GM12878 (cell line): Measurements from ENCODE around the gene SP2. TPM values are rescaled to one million over a fixed set of nuclear protein-coding genes. Genes with fewer than 3 reads are reported as not detected.

Experiments used
- CREM ChIP-seq: IDR thresholded peaks from 2 replicates; pipeline ENCODE4 v1.6.1; 2014; ENCODE audit warnings: antibody characterized with exemption, low read depth
- FOS ChIP-seq: IDR thresholded peaks from 3 replicates; pipeline ENCODE4 v1.6.1; 2011; ENCODE audit warnings: borderline replicate concordance; ENCODE audit not compliant: insufficient read length; ENCODE audit errors: extremely low read depth
- HDGF ChIP-seq: fragments of 450-650 bp; IDR thresholded peaks from 2 replicates; pipeline ENCODE4 v1.6.1; 2016; ENCODE audit warnings: antibody characterized with exemption
- IKZF2 ChIP-seq, 2 experiments: fragments of 450-650 bp; IDR thresholded peaks; 2 replicates each; pipeline ENCODE4 v1.6.1; 2017; ENCODE audit warnings: mild to moderate bottlenecking in 2 of 2, moderate library complexity in 2 of 2
- KLF5 ChIP-seq: fragments of 450-650 bp; IDR thresholded peaks from 2 replicates; pipeline ENCODE4 v1.6.1; 2014; ENCODE audit warnings: mild to moderate bottlenecking; ENCODE audit not compliant: partially characterized antibody
- NR2C2 ChIP-seq: IDR thresholded peaks from 2 replicates; pipeline ENCODE4 v1.6.1; 2011; ENCODE audit warnings: borderline replicate concordance, low read depth; ENCODE audit not compliant: control insufficient read depth, insufficient read length
- NR2F1 ChIP-seq: fragments of 450-650 bp; conservative IDR thresholded peaks from 2 replicates; pipeline ENCODE4 v1.6.1; 2017; ENCODE audit warnings: mild to moderate bottlenecking
- PML ChIP-seq: IDR thresholded peaks from 2 replicates; pipeline ENCODE4 v1.6.1; 2012; ENCODE audit warnings: low read length, inconsistent platforms
- SMARCA5 ChIP-seq: fragments of 450-650 bp; IDR thresholded peaks from 2 replicates; pipeline ENCODE4 v1.6.1; 2017; ENCODE audit warnings: mild to moderate bottlenecking
- TCF3 ChIP-seq: IDR thresholded peaks from 2 replicates; pipeline ENCODE4 v1.6.1; 2012; ENCODE audit warnings: low read depth, mild to moderate bottlenecking, low read length, borderline replicate concordance; ENCODE audit not compliant: insufficient read depth
- TCF7 ChIP-seq: IDR thresholded peaks from 2 replicates; pipeline ENCODE4 v1.6.1; 2014; ENCODE audit warnings: antibody characterized with exemption, borderline replicate concordance
- ZBED1 ChIP-seq: IDR thresholded peaks from 2 replicates; pipeline ENCODE4 v1.6.1; 2016; ENCODE audit warnings: borderline replicate concordance
- ZZZ3 ChIP-seq: IDR thresholded peaks from 2 replicates; pipeline ENCODE4 v1.6.1; 2011; ENCODE audit warnings: low read depth; ENCODE audit not compliant: control insufficient read depth, insufficient read length
- polyA plus RNA-seq, 11 experiments: library from polyadenylated mRNA; depleted of rRNA in 4 of 11; unstranded in 6 of 11; stranded (reverse) in 5 of 11; fragments of >200 nt; fragmentation: Nextera tagmentation in 4 of 11; fragmentation: Illumina TruSeq in 1 of 11; extraction: Ambion mirVana in 4 of 11; extraction: Trizol in 1 of 11; gene quantifications; 1 replicate in 1 of 11; 2 replicates in 10 of 11; pipeline versions ENCODE4 v1.2.1 to v1.2.3, GENCODE V29; 2011 to 2016; ENCODE audit warnings: inconsistent platforms in 2 of 11, missing spikeins in 2 of 11, low read depth in 1 of 11
- total RNA-seq, 4 experiments: library from RNA; depleted of rRNA in 3 of 4; stranded (reverse); fragments of >200 nt in 3 of 4; fragmentation: Illumina TruSeq in 1 of 4; extraction: Trizol in 1 of 4; gene quantifications; 2 replicates each; pipeline versions ENCODE4 v1.2.1 to v1.2.3, GENCODE V29; 2013 to 2021
- TF ChIP-seq, protein P1 (sequence below): fragments of 150-350 bp; IDR thresholded peaks from 2 replicates; pipeline ENCODE4 v1.6.1; 2016; ENCODE audit warnings: low read depth, low read length
- TF ChIP-seq, protein P2 (sequence below): fragments of 450-650 bp; IDR thresholded peaks from 2 replicates; pipeline ENCODE4 v1.6.1; 2017; ENCODE audit warnings: mild to moderate bottlenecking
- TF ChIP-seq, protein P3 (sequence below): fragments of 450-650 bp; IDR thresholded peaks from 2 replicates; pipeline ENCODE4 v1.6.1; 2017; ENCODE audit warnings: borderline replicate concordance
- TF ChIP-seq, protein P4 (sequence below): fragments of 450-650 bp; formaldehyde crosslinking; IDR thresholded peaks from 2 replicates; pipeline ENCODE4 v1.4.0; 2020; ENCODE audit warnings: mild to moderate bottlenecking, moderate library complexity
- TF ChIP-seq, protein P5 (sequence below): fragments of 450-650 bp; IDR thresholded peaks from 2 replicates; pipeline ENCODE4 v1.6.1; 2016; ENCODE audit warnings: mild to moderate bottlenecking

SP2 gene
- total and polyA plus RNA-seq, 10 of the 15 experiments (the other 5 are each of a cell fraction or from before 2014, with no cell fraction given): 1.2 to 19.1 (median 4.8) TPM

DNA sequence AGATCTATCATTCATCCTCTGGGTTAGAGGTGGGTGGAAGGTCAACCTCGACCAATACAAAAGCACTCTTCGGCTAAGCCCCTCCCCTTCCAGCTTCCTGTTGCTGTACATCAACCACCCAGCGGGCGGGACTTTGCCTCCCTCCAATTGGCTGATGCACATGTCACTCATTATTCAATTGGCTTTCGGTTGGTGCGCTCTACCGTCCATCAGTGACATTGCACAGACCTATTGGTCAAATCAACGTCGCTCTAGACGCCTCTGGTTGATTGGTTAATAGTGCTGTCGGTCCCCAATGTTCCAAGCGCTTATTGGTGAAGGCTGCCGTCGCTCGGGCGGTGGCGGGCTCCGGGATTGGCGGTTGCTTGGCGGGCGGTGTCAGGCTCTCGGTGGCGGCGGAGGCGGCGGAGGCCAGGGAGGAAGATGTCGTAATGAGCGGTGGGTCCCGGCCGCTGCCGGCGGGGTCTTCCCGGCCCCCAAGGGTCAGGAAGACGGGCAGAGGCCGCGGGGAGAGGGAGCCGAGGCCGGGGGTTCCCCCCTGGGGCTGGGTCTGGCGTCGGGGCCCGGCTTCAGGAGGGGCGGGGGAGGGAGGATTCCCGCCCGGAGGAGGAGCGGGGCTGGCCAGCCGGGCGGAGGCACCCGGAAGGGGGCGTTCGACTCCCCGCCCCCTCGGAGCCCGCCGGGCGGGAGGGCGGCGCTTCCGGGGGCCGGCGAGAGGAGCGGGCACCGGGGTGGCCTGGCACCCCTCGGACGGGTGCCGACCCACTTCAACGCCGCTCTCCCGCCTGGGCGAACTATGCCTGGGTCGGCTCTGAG is at the start of gene SP2 (continued):
- TF ChIP-seq, protein P1, sequence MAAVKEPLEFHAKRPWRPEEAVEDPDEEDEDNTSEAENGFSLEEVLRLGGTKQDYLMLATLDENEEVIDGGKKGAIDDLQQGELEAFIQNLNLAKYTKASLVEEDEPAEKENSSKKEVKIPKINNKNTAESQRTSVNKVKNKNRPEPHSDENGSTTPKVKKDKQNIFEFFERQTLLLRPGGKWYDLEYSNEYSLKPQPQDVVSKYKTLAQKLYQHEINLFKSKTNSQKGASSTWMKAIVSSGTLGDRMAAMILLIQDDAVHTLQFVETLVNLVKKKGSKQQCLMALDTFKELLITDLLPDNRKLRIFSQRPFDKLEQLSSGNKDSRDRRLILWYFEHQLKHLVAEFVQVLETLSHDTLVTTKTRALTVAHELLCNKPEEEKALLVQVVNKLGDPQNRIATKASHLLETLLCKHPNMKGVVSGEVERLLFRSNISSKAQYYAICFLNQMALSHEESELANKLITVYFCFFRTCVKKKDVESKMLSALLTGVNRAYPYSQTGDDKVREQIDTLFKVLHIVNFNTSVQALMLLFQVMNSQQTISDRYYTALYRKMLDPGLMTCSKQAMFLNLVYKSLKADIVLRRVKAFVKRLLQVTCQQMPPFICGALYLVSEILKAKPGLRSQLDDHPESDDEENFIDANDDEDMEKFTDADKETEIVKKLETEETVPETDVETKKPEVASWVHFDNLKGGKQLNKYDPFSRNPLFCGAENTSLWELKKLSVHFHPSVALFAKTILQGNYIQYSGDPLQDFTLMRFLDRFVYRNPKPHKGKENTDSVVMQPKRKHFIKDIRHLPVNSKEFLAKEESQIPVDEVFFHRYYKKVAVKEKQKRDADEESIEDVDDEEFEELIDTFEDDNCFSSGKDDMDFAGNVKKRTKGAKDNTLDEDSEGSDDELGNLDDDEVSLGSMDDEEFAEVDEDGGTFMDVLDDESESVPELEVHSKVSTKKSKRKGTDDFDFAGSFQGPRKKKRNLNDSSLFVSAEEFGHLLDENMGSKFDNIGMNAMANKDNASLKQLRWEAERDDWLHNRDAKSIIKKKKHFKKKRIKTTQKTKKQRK: peak; percentile 100
- TF ChIP-seq CREM (peak; percentile 96), TCF3 (0 out of 2 replicates have a peak, but pooled peaks have one; percentile 5), TCF7 (no peak), IKZF2 (IDR thresholded peaks at IDR 0.05) (peak in 1 of 2 experiments; percentile 98; a peak in 2 of 4 replicates), NR2F1 (peak; percentile 99), HDGF (no peak), ZBED1 (no peak), PML (no peak), KLF5 (peak; percentile 99), SMARCA5 (no peak), ZZZ3 (no peak), FOS (peak; percentile 100), NR2C2 (peak; percentile 41)
- TF ChIP-seq, protein P2, sequence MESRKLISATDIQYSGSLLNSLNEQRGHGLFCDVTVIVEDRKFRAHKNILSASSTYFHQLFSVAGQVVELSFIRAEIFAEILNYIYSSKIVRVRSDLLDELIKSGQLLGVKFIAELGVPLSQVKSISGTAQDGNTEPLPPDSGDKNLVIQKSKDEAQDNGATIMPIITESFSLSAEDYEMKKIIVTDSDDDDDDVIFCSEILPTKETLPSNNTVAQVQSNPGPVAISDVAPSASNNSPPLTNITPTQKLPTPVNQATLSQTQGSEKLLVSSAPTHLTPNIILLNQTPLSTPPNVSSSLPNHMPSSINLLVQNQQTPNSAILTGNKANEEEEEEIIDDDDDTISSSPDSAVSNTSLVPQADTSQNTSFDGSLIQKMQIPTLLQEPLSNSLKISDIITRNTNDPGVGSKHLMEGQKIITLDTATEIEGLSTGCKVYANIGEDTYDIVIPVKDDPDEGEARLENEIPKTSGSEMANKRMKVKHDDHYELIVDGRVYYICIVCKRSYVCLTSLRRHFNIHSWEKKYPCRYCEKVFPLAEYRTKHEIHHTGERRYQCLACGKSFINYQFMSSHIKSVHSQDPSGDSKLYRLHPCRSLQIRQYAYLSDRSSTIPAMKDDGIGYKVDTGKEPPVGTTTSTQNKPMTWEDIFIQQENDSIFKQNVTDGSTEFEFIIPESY: peak; percentile 99
- TF ChIP-seq, protein P3, sequence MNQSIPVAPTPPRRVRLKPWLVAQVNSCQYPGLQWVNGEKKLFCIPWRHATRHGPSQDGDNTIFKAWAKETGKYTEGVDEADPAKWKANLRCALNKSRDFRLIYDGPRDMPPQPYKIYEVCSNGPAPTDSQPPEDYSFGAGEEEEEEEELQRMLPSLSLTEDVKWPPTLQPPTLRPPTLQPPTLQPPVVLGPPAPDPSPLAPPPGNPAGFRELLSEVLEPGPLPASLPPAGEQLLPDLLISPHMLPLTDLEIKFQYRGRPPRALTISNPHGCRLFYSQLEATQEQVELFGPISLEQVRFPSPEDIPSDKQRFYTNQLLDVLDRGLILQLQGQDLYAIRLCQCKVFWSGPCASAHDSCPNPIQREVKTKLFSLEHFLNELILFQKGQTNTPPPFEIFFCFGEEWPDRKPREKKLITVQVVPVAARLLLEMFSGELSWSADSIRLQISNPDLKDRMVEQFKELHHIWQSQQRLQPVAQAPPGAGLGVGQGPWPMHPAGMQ: no peak
- TF ChIP-seq, protein P4, sequence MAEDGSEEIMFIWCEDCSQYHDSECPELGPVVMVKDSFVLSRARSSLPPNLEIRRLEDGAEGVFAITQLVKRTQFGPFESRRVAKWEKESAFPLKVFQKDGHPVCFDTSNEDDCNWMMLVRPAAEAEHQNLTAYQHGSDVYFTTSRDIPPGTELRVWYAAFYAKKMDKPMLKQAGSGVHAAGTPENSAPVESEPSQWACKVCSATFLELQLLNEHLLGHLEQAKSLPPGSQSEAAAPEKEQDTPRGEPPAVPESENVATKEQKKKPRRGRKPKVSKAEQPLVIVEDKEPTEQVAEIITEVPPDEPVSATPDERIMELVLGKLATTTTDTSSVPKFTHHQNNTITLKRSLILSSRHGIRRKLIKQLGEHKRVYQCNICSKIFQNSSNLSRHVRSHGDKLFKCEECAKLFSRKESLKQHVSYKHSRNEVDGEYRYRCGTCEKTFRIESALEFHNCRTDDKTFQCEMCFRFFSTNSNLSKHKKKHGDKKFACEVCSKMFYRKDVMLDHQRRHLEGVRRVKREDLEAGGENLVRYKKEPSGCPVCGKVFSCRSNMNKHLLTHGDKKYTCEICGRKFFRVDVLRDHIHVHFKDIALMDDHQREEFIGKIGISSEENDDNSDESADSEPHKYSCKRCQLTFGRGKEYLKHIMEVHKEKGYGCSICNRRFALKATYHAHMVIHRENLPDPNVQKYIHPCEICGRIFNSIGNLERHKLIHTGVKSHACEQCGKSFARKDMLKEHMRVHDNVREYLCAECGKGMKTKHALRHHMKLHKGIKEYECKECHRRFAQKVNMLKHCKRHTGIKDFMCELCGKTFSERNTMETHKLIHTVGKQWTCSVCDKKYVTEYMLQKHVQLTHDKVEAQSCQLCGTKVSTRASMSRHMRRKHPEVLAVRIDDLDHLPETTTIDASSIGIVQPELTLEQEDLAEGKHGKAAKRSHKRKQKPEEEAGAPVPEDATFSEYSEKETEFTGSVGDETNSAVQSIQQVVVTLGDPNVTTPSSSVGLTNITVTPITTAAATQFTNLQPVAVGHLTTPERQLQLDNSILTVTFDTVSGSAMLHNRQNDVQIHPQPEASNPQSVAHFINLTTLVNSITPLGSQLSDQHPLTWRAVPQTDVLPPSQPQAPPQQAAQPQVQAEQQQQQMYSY (CRISPR knock-in tag): no peak
- TF ChIP-seq, protein P5, sequence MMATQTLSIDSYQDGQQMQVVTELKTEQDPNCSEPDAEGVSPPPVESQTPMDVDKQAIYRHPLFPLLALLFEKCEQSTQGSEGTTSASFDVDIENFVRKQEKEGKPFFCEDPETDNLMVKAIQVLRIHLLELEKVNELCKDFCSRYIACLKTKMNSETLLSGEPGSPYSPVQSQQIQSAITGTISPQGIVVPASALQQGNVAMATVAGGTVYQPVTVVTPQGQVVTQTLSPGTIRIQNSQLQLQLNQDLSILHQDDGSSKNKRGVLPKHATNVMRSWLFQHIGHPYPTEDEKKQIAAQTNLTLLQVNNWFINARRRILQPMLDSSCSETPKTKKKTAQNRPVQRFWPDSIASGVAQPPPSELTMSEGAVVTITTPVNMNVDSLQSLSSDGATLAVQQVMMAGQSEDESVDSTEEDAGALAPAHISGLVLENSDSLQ: peak; percentile 100
